Measurements from ENCODE around the gene PIAS2. TPM values are rescaled to one million over a fixed set of nuclear protein-coding genes. Genes with fewer than 3 reads are reported as not detected.
"Not testable (repeated sequence)": the region's sequence is repeated elsewhere in the genome, so short reads cannot be mapped to it uniquely, and the experiment has no call there.

PIAS2 gene
- total RNA-seq, 1 donor from 2014 or later, result 59.9 TPM

DNA sequence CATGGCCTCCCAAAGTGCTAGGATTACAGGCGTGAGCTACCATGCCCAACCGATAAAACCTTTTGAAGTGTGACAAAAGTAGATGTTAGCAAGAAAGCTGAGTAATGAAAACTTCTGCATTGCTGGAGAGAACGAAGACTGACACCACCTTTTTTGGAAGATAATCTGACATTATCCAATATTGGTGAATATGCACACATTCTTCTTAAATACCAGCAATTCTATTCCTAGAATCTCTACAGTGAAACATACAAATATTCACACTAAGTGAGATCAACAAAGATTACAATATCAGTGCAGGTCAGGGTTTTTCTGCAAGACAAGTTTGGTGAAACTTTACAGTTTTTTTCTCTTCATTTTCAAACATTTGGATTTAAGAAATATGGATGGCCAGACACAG is 7.8 kb downstream of the PIAS2 start:
- DNase-seq (ENCODE audit: low spot score), result no peak

GRCh38 chr18:46903406-46903805 is 13.9 kb downstream of the PIAS2 start:
- DNase-seq (ENCODE audit: low spot score), result no peak

DNA sequence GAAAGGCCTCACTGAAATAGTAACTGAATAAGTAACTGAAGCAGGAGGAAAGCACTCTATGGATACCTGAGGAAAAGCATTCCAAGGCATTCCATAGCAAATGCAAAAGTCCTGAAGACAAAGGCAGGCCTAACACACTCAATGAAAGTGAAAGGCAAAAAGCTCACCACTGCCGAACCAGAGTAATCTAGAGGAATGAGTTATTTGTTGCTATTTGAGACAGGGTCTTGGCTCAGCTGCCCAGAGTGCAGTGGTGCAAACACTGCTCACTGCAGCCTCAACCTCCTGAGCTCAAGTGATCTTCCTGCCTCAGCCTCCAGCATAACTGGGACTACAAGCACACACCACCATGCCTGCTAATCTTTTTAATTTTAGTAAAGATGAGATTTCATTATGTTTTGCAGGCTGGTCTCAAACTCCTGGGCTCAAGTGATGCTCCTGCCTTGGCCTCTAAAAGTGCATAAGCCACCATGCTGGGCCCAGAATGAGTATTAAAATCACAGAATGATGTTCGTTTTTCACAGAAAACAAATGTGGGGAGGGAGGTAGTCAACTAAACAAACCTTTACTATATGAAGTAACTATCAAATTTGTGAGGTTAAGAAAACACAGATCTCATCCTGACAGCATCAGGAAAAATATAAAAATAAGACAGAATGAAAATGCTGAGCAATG is 17.9 kb downstream of the PIAS2 start:
- no peak for DNase-seq (ENCODE audit: low spot score)

DNA sequence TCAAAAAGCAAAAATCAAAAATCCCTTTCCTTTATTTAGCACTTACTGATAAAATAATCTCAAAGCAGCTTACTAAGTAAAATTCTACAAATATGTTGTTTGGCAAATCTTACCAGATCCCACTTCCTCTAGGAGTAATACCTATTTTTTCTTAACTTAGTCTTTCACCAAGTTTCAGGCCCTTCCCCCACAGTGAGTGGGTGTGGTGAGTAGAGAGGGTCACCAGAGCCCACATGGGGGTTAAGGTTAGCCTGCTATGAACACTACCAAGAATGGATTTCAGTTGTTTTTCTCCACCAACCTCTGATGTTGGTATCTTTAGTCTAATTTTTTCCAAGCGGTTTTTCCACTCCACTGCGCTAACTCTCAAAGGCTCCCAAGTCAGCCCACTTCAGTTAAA is 23.2 kb downstream of the PIAS2 start:
- no peak for DNase-seq (ENCODE audit: low spot score)

GRCh38 chr18:46893360-46893759 is 23.9 kb downstream of the PIAS2 start:
- no peak for DNase-seq (ENCODE audit: low spot score)

DNA sequence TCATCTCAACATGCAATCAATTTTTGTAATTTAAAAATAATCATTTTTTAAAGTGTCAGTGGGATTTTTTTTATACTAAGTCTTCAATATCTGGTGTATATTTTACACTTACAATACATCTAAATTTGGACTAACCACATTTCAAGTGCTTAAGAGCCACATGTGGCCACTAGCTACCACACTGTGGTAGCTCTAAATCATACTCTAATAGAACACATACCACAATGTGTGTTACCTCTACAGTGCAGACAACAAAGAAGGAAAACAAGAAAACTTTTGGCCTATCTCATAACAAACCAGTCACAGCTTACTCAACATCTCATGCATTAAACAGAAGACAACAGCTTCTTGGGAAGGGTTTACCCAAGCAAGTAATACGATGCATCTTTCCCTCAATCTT is 24.5 kb downstream of the PIAS2 start:
- no peak for DNase-seq (ENCODE audit: low spot score)

GRCh38 chr18:46891742-46892214 is 25.5 kb downstream of the PIAS2 start:
- DNase-seq (ENCODE audit: low spot score), result no peak

DNA sequence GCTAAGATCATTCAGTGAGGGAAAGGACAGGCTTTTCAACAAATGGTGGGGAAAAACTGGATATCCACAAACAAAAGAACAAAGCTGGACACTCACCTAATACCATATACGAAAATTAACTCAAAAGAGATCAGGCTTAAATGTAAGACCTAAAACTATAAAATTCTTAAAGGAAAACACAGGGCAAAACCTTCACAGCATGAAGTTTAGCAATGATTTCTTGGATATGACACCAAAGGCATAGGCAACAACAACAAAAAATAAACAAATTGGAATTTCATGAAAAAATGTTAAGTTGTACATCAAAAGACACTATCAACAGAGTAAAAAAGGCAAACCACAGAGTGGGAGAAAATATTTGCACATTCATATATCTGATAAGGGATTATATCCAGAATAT is 28.3 kb downstream of the PIAS2 start:
- DNase-seq (ENCODE audit: low spot score), result no peak

DNA sequence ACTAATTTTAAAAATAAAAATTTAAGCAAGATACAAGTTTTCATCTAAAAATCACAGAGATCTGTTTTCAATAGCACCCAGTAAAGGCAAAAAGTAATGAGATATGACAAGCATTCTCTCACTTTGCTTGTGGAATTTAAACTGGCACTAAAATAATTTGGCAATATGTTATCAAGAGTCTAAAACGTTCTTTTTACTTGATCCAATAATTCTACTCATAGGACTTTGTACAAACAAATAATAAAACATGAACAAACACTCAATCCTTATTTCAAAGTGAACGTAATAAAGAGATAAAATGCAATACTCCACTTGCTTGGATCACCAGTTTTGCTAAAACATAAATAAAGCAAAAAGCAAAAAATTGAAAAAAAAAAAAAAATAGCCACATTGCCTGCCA is 30.4 kb downstream of the PIAS2 start:
- DNase-seq (ENCODE audit: low spot score), result no peak

DNA sequence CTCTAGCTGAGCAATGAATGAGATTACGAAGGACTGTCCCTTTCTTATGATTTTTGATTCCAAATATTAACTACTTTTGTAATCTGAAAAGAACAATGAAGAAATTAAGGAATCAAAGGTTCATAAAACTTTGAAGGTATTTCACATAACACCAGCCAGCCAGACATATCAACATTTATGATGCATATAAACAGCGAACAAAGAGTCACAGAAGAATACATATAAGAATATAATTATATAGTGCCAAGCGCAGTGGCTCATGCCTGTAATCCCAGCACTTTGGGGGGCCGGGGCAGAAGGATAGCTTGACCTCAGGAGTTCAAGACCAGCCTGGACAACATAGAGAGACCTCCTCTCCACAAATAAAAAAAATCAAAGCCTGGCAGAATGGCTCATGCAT is 34.1 kb downstream of the PIAS2 start:
- no peak for DNase-seq (ENCODE audit: low spot score)

DNA sequence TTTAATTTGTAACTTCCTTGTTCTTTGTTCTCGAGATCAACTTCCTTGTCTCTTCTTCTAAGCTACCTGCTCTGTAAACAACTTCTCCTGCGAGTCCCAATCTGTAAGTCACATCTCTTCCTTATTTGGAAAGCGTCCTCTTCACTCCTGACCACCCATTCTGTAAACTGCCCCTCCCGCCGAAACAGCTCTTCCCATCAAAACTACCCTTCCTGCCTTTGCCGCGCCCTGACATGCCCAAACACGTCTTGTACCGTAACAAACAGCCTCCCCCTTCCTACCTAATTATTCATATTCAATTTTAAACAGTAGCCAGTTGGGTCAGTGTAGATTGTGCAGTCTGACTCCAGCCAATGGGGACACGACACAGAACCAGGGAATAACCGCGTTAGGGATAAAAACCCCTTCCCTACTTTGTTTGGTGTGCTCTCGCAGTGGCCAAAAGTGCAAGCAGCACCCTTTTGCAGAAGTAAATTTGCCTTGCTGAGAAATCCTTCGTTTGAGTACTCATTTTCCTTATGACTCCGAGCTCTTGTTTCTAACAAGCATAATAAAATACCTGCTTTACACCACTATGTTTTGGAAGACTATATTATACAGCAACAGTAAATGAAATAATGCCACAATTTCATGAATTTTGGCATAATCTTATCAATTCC is 39.8 kb downstream of the PIAS2 start:
- no peak for DNase-seq (ENCODE audit: low spot score)

GRCh38 chr18:46868169-46868921 is 49.0 kb downstream of the PIAS2 start:
- DNase-seq (ENCODE audit: low spot score), result no peak

GRCh38 chr18:46867367-46868143 is 49.8 kb downstream of the PIAS2 start:
- no peak for DNase-seq (ENCODE audit: low spot score)

DNA sequence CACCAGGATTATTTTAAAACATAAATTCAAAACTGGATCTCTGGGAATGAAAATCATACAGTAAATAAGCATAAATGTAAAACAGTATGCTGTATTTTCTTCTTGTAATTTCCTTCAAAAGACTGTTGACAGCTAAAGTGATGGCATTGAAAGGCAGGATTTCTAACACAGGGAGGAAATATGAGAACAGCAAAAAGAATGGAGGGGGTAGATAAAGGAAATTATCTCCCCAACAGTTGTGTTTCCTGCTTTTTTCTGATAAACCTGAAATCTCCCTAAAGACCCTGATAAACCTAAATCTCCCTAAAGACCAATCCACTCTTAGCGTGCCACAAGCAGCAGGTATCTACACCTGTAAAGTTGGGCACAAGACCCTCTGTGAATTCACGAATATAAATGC is 50.8 kb downstream of the PIAS2 start:
- no peak for DNase-seq (ENCODE audit: low spot score)

GRCh38 chr18:46865245-46865644 is 52.1 kb downstream of the PIAS2 start:
- DNase-seq (ENCODE audit: low spot score), result not testable (repeated sequence)

- no peak for DNase-seq (ENCODE audit: low spot score)
These were observed 57.5 kb downstream of the PIAS2 start for GRCh38 chr18:46859855-46860254.

GRCh38 chr18:46858290-46858689 is 59.0 kb downstream of the PIAS2 start:
- DNase-seq (ENCODE audit: low spot score), result no peak

- DNase-seq (ENCODE audit: low spot score), result no peak
These were observed 60.3 kb downstream of the PIAS2 start for GRCh38 chr18:46856973-46857372.

- no peak for DNase-seq (ENCODE audit: low spot score)
These were observed 68.3 kb downstream of the PIAS2 start for GRCh38 chr18:46849007-46849406.

DNA sequence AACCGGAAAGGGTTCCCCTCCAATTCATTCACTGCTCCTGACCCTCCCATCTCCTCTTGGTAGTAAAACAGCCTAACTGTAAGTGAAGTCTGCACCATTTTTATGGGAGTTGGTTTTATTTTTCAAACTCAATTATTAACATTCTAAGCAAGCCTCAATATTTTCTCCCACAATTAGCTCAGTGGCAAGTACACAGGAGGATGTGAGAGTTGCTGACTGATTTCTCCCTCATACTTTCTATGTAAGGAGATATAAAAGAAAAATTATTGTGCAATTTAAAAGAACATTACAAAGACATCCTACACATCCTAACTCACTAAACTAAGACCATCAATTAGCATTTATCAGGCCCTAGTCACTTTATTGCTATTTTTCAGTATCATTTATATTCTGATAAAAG is 73.9 kb downstream of the PIAS2 start:
- DNase-seq (ENCODE audit: low spot score), result no peak

DNA sequence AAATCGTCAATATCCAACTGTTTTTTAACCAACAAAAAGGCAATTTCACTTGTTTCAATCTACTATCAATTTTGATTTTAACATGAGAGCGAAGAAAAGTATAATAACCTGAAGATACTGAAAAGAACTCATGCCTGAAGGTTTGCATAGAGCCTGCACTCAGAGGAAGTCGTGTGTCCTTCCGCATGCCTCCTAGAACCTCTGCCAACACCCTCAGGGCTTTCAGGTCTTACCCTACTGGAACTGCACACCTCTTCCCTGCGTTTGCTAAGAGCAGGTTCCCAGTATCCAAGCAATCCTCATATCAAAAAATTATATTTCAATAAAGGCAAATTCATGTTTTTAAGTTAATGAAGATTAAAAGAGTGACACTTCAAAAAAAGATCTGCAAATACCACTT is 74.7 kb downstream of the PIAS2 start:
- DNase-seq (ENCODE audit: low spot score), result no peak

- no peak for DNase-seq (ENCODE audit: low spot score)
These were observed 83.4 kb downstream of the PIAS2 start for GRCh38 chr18:46833899-46834298.

Measured in ureter (tissue), 1 donor.